CD4-positive, alpha-beta T cell (primary cell): ENCODE results near the gene CD2AP. TPM values are rescaled to one million over a fixed set of nuclear protein-coding genes. Genes with fewer than 3 reads are reported as not detected.

Experiments used
- ATAC-seq: fragments of 200-7000 bp; cut with Tn5 transposase; one replicate; pipeline ENCODE4 v1.10.0; 2022; ENCODE audit warnings: mild to moderate bottlenecking; ENCODE audit not compliant: poor library complexity
- CTCF ChIA-PET: fragments of 350-600 bp; sonication (Branson Sonifier 250); formaldehyde crosslinking; loops from one replicate; lab custom pipeline; 2021; ENCODE audit warnings: antibody characterized with exemption, inconsistent platforms; lab: Charles Lee
- POLR2A ChIA-PET: fragments of 350-600 bp; sonication (Branson Sonifier 250); formaldehyde crosslinking; loops from one replicate; lab custom pipeline; 2021; ENCODE audit warnings: antibody characterized with exemption, inconsistent platforms; lab: Charles Lee
- DNase-seq, 14 experiments: peaks; one replicate each; pipeline ENCODE4 v3.0.0-alpha.2; 2013 to 2020; ENCODE audit warnings: mixed read lengths in 2 of 14
- H3K27ac ChIP-seq, 2 donors: one replicate each; pipeline versions ENCODE4 v1.5.1 to v1.7.0; 2013; ENCODE audit warnings: low read length in 2 of 2, low read depth in 1 of 2, mild to moderate bottlenecking in 1 of 2
- H3K27me3 ChIP-seq, 2 experiments: 1 replicate in 1 of 2; 2 replicates in 1 of 2; pipeline versions ENCODE4 v1.6.1 to v1.7.0; 2013; ENCODE audit warnings: low read length in 2 of 2, control low read depth in 1 of 2, mild to moderate bottlenecking in 1 of 2, moderate library complexity in 1 of 2; ENCODE audit not compliant: insufficient read depth in 2 of 2, control insufficient read depth in 1 of 2
- H3K36me3 ChIP-seq: one replicate; pipeline ENCODE4 v1.6.1; 2013; ENCODE audit warnings: low read length, control low read depth; ENCODE audit not compliant: insufficient read depth
- H3K4me1 ChIP-seq: one replicate; pipeline ENCODE4 v1.6.1; 2013; ENCODE audit warnings: low read length, control low read depth; ENCODE audit not compliant: insufficient read depth
- H3K4me3 ChIP-seq: one replicate; pipeline ENCODE4 v1.5.1; 2013; ENCODE audit warnings: mild to moderate bottlenecking, low read length, moderate library complexity
- H3K9me3 ChIP-seq, 2 experiments: 1 replicate in 1 of 2; 2 replicates in 1 of 2; pipeline versions ENCODE4 v1.6.1 to v1.7.0; 2013; ENCODE audit warnings: low read length in 2 of 2, mild to moderate bottlenecking in 2 of 2, control low read depth in 1 of 2, moderate library complexity in 1 of 2; ENCODE audit not compliant: control insufficient read depth in 1 of 2, insufficient read depth in 1 of 2
- H3K27ac Mint-ChIP-seq: one replicate; pipeline ENCODE4 v1.8.0; 2020; ENCODE audit warnings: mixed read lengths
- H3K27me3 Mint-ChIP-seq: one replicate; pipeline ENCODE4 v1.8.0; 2021; ENCODE audit warnings: mixed read lengths
- H3K36me3 Mint-ChIP-seq: one replicate; pipeline ENCODE4 v1.8.0; 2021; ENCODE audit warnings: low read depth, mixed read lengths
- H3K4me1 Mint-ChIP-seq: one replicate; pipeline ENCODE4 v1.8.0; 2021; ENCODE audit warnings: low read depth, mixed read lengths
- H3K4me3 Mint-ChIP-seq: one replicate; pipeline ENCODE4 v1.8.0; 2020; ENCODE audit warnings: mild to moderate bottlenecking, mixed read lengths
- H3K9me3 Mint-ChIP-seq: one replicate; pipeline ENCODE4 v1.8.0; 2020; ENCODE audit warnings: mixed read lengths
- intact Hi-C, 2 experiments: fragments of 100-400 bp; cut with DNase I in 1 of 2; cut with micrococcal nuclease in 1 of 2; formaldehyde crosslinking; loops; one replicate each; pipeline versions ENCODE4 v1.15.1 to v1.9.0; 2023 to 2025; cut with DNase I, micrococcal nuclease
- total RNA-seq, 174 experiments: library from RNA in 2 of 174; stranded (reverse) in 2 of 174; gene quantifications; one replicate each; pipeline ENCODE4 v1.2.3 and lab custom pipeline; 2021 to 2026
- TF ChIP-seq, protein P1 (sequence below): fragments of 200-600 bp; IDR thresholded peaks from one replicate; pipeline ENCODE4 v1.8.0; 2022; ENCODE audit warnings: antibody characterized with exemption, mild to moderate bottlenecking

Gene CD2AP
- total RNA-seq, 2 experiments from 2014 or later: 29.4 to 31.3 TPM

DNA sequence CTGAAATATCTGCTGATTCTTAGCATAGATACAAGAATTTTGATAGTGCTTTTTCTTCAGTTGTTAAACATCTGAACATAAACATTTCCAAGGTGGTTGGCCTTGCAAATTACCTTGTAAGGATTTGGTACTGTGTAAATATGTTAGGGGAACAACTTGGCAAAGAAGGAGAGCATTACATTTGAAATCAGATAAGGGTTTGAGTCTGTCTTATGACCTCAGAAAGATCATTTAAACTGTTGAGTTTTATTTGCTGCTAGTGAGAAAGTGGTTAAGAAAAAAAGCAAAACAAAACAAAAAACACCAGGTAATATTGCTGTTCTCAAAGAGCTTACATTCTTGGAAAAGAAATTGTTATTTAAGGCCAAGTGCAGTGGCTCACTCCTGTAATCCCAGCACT is 56.5 kb downstream of the CD2AP start:
- H3K27me3 ChIP-seq: no peaks in the 10 kb centered on the region
- H3K27me3 Mint-ChIP-seq: no peaks in the 10 kb centered on the region
- H3K4me3 ChIP-seq: no peak overlapping the region
- H3K36me3 ChIP-seq: peaks cover 16% of the 10 kb centered on the region
- H3K27ac Mint-ChIP-seq: no peak overlapping the region
- ChIA-PET POLR2A (no interaction called here), CTCF (no interaction called here)
- H3K4me3 Mint-ChIP-seq: no peak overlapping the region
- DNase-seq (no peak), ATAC-seq (no peak)
- H3K27ac ChIP-seq: no peak overlapping the region
- H3K9me3 ChIP-seq: no peaks in the 10 kb centered on the region
- TF ChIP-seq, protein P1, sequence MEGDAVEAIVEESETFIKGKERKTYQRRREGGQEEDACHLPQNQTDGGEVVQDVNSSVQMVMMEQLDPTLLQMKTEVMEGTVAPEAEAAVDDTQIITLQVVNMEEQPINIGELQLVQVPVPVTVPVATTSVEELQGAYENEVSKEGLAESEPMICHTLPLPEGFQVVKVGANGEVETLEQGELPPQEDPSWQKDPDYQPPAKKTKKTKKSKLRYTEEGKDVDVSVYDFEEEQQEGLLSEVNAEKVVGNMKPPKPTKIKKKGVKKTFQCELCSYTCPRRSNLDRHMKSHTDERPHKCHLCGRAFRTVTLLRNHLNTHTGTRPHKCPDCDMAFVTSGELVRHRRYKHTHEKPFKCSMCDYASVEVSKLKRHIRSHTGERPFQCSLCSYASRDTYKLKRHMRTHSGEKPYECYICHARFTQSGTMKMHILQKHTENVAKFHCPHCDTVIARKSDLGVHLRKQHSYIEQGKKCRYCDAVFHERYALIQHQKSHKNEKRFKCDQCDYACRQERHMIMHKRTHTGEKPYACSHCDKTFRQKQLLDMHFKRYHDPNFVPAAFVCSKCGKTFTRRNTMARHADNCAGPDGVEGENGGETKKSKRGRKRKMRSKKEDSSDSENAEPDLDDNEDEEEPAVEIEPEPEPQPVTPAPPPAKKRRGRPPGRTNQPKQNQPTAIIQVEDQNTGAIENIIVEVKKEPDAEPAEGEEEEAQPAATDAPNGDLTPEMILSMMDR: no peak
- no peaks in the 10 kb centered on the region for H3K9me3 Mint-ChIP-seq
- peaks cover 53% of the 10 kb centered on the region for H3K36me3 Mint-ChIP-seq
- no peaks in the 10 kb centered on the region for H3K4me1 ChIP-seq
- H3K4me1 Mint-ChIP-seq: peaks cover 15% of the 10 kb centered on the region
- intact Hi-C loops: no loop called here

DNA sequence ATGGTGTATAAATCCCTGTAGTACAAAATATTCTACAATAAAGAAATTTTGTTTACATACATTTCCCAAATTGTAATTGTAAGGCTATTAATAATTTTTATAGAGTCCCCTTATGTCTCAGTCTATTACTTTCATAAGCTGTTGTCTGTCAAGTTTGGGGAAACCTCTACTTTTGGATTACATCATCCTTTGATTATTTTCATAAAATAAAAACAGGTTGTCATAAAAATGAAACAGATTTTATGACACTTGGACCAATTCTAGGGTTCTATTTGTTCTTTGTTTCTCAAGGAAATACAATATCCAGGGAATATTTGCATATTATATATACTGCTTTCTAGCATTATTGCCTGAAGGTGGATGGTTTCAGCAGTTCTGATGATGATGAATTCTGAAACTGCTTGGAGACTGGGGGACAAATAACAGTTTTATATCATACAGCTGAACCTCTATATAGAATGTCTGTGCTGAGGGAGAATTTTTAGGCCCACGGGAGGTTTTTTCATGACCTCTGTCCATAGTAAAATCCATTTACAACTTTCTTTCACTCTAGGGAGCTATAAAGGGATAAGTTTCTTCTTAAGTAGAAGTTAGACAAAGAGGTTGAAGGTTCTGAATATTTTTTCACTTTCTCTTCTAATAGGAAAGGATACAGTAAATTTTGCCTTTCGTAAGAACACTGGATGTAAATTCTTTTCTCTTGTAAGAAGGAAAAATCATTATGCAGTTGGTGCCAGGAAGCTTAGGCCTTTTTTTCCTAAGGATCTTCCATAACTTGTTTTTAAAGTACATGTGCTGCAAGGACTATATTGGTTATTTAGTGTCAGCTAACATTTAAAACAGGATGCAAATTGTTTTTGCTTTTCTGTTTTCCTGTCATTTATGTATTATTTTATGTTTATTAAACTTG is 58.0 kb downstream of the CD2AP start:
- CTCF ChIA-PET: no interaction called here
- no peak overlapping the region for H3K27ac Mint-ChIP-seq
- H3K4me1 ChIP-seq: no peaks in the 10 kb centered on the region
- peaks cover 16% of the 10 kb centered on the region for H3K36me3 ChIP-seq
- H3K36me3 Mint-ChIP-seq: peaks cover 60% of the 10 kb centered on the region
- intact Hi-C loops: no loop called here
- H3K27me3 Mint-ChIP-seq: no peaks in the 10 kb centered on the region
- no peaks in the 10 kb centered on the region for H3K9me3 ChIP-seq
- TF ChIP-seq, protein P1: no peak
- ATAC-seq (no peak), DNase-seq (no peak)
- no peaks in the 10 kb centered on the region for H3K9me3 Mint-ChIP-seq
- POLR2A ChIA-PET: interaction anchor here (0.6 kb wide), 2 partner anchors 13 to 121 kb away, joined by 3 read pairs; no protein-coding TSS in a partner anchor
- no peak overlapping the region for H3K4me3 Mint-ChIP-seq
- no peaks in the 10 kb centered on the region for H3K27me3 ChIP-seq
- no peak overlapping the region for H3K27ac ChIP-seq
- H3K4me1 Mint-ChIP-seq: peaks cover 11% of the 10 kb centered on the region
- no peak overlapping the region for H3K4me3 ChIP-seq

DNA sequence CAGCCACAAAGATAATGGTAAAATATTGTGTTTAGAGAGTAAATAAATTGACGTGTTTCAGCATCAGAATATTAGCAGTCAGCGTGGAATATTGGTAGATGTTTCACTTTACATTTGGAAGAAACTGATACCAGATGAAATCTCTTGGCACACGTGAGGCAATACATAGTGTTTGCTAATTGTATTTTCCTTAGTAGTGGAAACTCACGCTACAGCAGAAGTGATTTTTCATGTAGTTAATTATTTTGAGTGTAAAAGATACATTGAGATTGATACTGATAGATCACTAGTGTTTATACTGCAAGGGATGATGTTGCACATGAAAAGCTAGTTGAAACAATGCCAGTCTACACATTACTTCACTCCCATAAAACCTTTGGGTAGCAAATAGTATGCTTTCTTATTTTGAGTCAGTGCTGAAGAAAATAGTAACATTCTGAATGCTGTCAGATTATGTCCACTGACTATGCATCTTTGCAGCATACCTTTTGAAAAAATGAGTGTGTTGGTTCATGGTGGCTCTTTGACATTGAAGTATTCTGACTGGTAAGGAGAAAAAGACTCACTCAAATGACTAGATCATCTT is 59.3 kb downstream of the CD2AP start:
- no peak overlapping the region for H3K27ac Mint-ChIP-seq
- no peak for ATAC-seq
- POLR2A ChIA-PET: no interaction called here

More for the DNA sequence above, 59.3 kb downstream of the CD2AP start:
- Mint-ChIP-seq H3K27me3 (no peaks in the 10 kb centered on the region), H3K9me3 (no peaks in the 10 kb centered on the region), H3K36me3 (peaks cover 68% of the 10 kb centered on the region), H3K4me1 (peaks cover 11% of the 10 kb centered on the region), H3K4me3 (no peak overlapping the region)
- H3K27ac ChIP-seq: no peak overlapping the region
- H3K4me3 ChIP-seq: no peak overlapping the region
- H3K36me3 ChIP-seq: peaks cover 16% of the 10 kb centered on the region
- DNase-seq: no peak
- no peaks in the 10 kb centered on the region for H3K4me1 ChIP-seq
- intact Hi-C loops: no loop called here
- CTCF ChIA-PET: no interaction called here
- H3K9me3 ChIP-seq: no peaks in the 10 kb centered on the region
- H3K27me3 ChIP-seq: no peaks in the 10 kb centered on the region
- TF ChIP-seq, protein P1: no peak
